Midbrain (tissue), 1 donor: Measurements from ENCODE around the gene TBC1D14.
A peak's percentile ranks its signal among the peaks of the same experiment; 100 is the strongest.

Source experiments
- DNase-seq: peaks from one replicate; lab custom pipeline; 2025; lab: John Stamatoyannopoulos, UW

TBC1D14 gene

GRCh38 chr4:6929339-6929811 is 19.7 kb downstream of the TBC1D14 start:
- DNase-seq = no peak

GRCh38 chr4:6929812-6930464 is 20.3 kb downstream of the TBC1D14 start:
- DNase-seq = peak; percentile 8

GRCh38 chr4:6932475-6932874 is 22.8 kb downstream of the TBC1D14 start:
- no peak for DNase-seq

GRCh38 chr4:6932918-6933317 is 23.3 kb downstream of the TBC1D14 start:
- no peak for DNase-seq

- DNase-seq = no peak
Measured at GRCh38 chr4:6933691-6934430, 24.2 kb downstream of the TBC1D14 start.

- DNase-seq = no peak
Measured at GRCh38 chr4:6935965-6936364, 26.3 kb downstream of the TBC1D14 start.

- DNase-seq = no peak
Measured at GRCh38 chr4:6937201-6937600, 27.6 kb downstream of the TBC1D14 start.

GRCh38 chr4:6937754-6938153 is 28.1 kb downstream of the TBC1D14 start:
- DNase-seq = no peak

GRCh38 chr4:6938237-6938636 is 28.6 kb downstream of the TBC1D14 start:
- DNase-seq = peak; percentile 13

GRCh38 chr4:6938647-6939271 is 29.1 kb downstream of the TBC1D14 start:
- peak; percentile 14 for DNase-seq

- peak; percentile 6 for DNase-seq
Measured at GRCh38 chr4:6939761-6940743, 30.4 kb downstream of the TBC1D14 start.

- DNase-seq = no peak
Measured at GRCh38 chr4:6940744-6941137, 31.1 kb downstream of the TBC1D14 start.

GRCh38 chr4:6941796-6942195 is 32.2 kb downstream of the TBC1D14 start:
- DNase-seq = no peak

GRCh38 chr4:6942238-6942800 is 32.7 kb downstream of the TBC1D14 start:
- DNase-seq = peak; percentile 14

GRCh38 chr4:6943012-6943884 is 33.6 kb downstream of the TBC1D14 start:
- no peak for DNase-seq

GRCh38 chr4:6943885-6944225 is 34.2 kb downstream of the TBC1D14 start:
- DNase-seq = no peak

- no peak for DNase-seq
Measured at GRCh38 chr4:6944301-6945051, 34.9 kb downstream of the TBC1D14 start.

- DNase-seq = no peak
Measured at GRCh38 chr4:6945052-6945409, 35.4 kb downstream of the TBC1D14 start.

GRCh38 chr4:6946497-6946896 is 36.9 kb downstream of the TBC1D14 start:
- no peak for DNase-seq

- DNase-seq = no peak
Measured at GRCh38 chr4:6948134-6948460, 38.5 kb downstream of the TBC1D14 start.
